ENCODE results near the gene CRYBB1. TPM values are rescaled to one million over a fixed set of nuclear protein-coding genes. Genes with fewer than 3 reads are reported as not detected.

CRYBB1 gene
- total and polyA plus RNA-seq, 2 of the 13 experiments (the other 11 are each of a cell fraction or from before 2014, with no cell fraction given) = not detected

DNA sequence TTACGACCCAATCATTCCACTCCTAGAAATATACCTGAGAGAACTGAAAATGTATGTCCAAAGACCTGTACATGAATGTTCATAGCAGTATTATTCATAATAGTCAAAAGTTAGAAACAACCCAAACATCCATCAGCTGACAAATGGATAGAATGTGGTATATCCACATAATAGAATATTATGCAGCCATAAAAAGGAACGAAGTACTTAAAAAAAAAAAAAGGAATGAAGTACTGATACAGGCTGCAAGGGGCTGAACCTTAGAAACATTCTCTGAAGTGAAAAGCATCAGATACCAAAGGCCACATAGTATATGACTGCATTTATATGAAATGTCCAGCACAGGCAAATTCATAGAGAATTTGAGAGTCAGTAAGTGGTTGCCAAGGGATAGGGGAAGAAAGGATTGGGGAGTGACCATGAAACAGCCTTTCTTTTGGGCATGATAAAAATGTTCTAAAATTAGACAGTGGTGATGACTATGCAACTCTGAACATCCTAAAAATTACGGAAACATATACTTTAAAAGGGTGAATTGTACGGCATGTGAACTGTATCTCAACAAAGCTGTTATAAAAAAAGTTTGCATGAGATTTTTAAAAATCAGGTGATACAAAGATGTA is 29.7 kb downstream of the CRYBB1 start (continued):
- TF ChIP-seq, protein P1, sequence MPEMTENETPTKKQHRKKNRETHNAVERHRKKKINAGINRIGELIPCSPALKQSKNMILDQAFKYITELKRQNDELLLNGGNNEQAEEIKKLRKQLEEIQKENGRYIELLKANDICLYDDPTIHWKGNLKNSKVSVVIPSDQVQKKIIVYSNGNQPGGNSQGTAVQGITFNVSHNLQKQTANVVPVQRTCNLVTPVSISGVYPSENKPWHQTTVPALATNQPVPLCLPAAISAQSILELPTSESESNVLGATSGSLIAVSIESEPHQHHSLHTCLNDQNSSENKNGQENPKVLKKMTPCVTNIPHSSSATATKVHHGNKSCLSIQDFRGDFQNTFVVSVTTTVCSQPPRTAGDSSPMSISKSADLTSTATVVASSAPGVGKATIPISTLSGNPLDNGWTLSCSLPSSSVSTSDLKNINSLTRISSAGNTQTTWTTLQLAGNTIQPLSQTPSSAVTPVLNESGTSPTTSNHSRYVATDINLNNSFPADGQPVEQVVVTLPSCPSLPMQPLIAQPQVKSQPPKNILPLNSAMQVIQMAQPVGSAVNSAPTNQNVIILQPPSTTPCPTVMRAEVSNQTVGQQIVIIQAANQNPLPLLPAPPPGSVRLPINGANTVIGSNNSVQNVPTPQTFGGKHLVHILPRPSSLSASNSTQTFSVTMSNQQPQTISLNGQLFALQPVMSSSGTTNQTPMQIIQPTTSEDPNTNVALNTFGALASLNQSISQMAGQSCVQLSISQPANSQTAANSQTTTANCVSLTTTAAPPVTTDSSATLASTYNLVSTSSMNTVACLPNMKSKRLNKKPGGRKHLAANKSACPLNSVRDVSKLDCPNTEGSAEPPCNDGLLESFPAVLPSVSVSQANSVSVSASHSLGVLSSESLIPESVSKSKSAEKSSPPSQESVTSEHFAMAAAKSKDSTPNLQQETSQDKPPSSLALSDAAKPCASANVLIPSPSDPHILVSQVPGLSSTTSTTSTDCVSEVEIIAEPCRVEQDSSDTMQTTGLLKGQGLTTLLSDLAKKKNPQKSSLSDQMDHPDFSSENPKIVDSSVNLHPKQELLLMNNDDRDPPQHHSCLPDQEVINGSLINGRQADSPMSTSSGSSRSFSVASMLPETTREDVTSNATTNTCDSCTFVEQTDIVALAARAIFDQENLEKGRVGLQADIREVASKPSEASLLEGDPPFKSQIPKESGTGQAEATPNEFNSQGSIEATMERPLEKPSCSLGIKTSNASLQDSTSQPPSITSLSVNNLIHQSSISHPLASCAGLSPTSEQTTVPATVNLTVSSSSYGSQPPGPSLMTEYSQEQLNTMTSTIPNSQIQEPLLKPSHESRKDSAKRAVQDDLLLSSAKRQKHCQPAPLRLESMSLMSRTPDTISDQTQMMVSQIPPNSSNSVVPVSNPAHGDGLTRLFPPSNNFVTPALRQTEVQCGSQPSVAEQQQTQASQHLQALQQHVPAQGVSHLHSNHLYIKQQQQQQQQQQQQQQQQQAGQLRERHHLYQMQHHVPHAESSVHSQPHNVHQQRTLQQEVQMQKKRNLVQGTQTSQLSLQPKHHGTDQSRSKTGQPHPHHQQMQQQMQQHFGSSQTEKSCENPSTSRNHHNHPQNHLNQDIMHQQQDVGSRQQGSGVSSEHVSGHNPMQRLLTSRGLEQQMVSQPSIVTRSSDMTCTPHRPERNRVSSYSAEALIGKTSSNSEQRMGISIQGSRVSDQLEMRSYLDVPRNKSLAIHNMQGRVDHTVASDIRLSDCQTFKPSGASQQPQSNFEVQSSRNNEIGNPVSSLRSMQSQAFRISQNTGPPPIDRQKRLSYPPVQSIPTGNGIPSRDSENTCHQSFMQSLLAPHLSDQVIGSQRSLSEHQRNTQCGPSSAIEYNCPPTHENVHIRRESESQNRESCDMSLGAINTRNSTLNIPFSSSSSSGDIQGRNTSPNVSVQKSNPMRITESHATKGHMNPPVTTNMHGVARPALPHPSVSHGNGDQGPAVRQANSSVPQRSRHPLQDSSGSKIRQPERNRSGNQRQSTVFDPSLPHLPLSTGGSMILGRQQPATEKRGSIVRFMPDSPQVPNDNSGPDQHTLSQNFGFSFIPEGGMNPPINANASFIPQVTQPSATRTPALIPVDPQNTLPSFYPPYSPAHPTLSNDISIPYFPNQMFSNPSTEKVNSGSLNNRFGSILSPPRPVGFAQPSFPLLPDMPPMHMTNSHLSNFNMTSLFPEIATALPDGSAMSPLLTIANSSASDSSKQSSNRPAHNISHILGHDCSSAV (CRISPR knock-in tag; IDR thresholded peaks at IDR 0.05; ENCODE audit: borderline replicate concordance) = no peak
- TF ChIP-seq SUZ12 (IDR thresholded peaks at IDR 0.05; ENCODE audit: low read depth, low read length) (no peak), ZNF251 (CRISPR knock-in tag; IDR thresholded peaks at IDR 0.05) (no peak), SP140L (CRISPR knock-in tag; IDR thresholded peaks at IDR 0.05; ENCODE audit: borderline replicate concordance) (no peak), PTBP1 (IDR thresholded peaks at IDR 0.05; ENCODE audit: low read depth, low read length, poor library complexity, severe bottlenecking) (no peak), HIVEP1 (CRISPR knock-in tag; IDR thresholded peaks at IDR 0.05) (no peak), ZSCAN22 (CRISPR knock-in tag; IDR thresholded peaks at IDR 0.05) (no peak), MYC (CRISPR knock-in tag; IDR thresholded peaks at IDR 0.05; ENCODE audit: borderline replicate concordance) (no peak)
- TF ChIP-seq, protein P2, sequence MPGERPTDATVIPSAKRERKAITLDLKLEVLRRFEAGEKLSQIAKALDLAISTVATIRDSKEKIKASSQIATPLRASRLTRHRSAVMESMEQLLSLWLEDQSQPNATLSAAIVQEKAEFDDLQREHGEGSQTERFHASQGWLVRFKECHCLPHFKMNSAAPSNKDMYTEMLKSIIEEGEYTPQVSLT (CRISPR knock-in tag; IDR thresholded peaks at IDR 0.05; ENCODE audit: borderline replicate concordance, low read depth) = no peak
- TF ChIP-seq, protein P3, sequence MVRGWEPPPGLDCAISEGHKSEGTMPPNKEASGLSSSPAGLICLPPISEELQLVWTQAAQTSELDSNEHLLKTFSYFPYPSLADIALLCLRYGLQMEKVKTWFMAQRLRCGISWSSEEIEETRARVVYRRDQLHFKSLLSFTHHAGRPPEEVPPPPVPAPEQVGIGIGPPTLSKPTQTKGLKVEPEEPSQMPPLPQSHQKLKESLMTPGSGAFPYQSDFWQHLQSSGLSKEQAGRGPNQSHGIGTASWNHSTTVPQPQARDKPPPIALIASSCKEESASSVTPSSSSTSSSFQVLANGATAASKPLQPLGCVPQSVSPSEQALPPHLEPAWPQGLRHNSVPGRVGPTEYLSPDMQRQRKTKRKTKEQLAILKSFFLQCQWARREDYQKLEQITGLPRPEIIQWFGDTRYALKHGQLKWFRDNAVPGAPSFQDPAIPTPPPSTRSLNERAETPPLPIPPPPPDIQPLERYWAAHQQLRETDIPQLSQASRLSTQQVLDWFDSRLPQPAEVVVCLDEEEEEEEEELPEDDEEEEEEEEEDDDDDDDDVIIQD (CRISPR knock-in tag; IDR thresholded peaks at IDR 0.05; ENCODE audit: low read depth) = no peak
- TF ChIP-seq, protein P4, sequence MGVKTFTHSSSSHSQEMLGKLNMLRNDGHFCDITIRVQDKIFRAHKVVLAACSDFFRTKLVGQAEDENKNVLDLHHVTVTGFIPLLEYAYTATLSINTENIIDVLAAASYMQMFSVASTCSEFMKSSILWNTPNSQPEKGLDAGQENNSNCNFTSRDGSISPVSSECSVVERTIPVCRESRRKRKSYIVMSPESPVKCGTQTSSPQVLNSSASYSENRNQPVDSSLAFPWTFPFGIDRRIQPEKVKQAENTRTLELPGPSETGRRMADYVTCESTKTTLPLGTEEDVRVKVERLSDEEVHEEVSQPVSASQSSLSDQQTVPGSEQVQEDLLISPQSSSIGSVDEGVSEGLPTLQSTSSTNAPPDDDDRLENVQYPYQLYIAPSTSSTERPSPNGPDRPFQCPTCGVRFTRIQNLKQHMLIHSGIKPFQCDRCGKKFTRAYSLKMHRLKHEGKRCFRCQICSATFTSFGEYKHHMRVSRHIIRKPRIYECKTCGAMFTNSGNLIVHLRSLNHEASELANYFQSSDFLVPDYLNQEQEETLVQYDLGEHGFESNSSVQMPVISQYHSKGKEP (CRISPR knock-in tag; IDR thresholded peaks at IDR 0.05) = no peak
